Body of pancreas (tissue), 4 donors: ENCODE measurements around the gene SPRR4. TPM values are rescaled to one million over a fixed set of nuclear protein-coding genes. Genes with fewer than 3 reads are reported as not detected.

Source experiments
- ATAC-seq: fragments of 150-250 bp; one replicate; pipeline ENCODE4 v1.9.1; 2016
- DNase-seq, 4 donors: peaks; one replicate each; pipeline ENCODE4 v3.0.0-alpha.2; 2019
- H3K27ac ChIP-seq, 4 donors: fragments of 200-600 bp; sonication (generic); 1 replicate in 3 of 4; 2 replicates in 1 of 4; pipeline versions ENCODE4 v1.5.1 to v1.6.1; 2016 to 2019; ENCODE audit warnings: mild to moderate bottlenecking in 1 of 4, mixed read lengths in 1 of 4, moderate library complexity in 1 of 4
- H3K27me3 ChIP-seq, 2 donors: fragments of 200-600 bp; sonication (generic); one replicate each; pipeline ENCODE4 v1.6.0; 2016; ENCODE audit warnings: mild to moderate bottlenecking in 1 of 2
- H3K36me3 ChIP-seq, 2 donors: fragments of 200-600 bp; sonication (generic); replicated peaks in 1 of 2; 2 replicates each; pipeline ENCODE4 v1.5.1; 2016; ENCODE audit warnings: low read depth in 2 of 2; ENCODE audit not compliant: insufficient read depth in 1 of 2
- H3K4me1 ChIP-seq: fragments of 200-600 bp; sonication (generic); one replicate; pipeline ENCODE4 v1.6.0; 2016
- H3K4me3 ChIP-seq, 2 donors: fragments of 200-600 bp; sonication (generic); 1 replicate in 1 of 2; 2 replicates in 1 of 2; pipeline ENCODE4 v1.5.1; 2016 to 2019
- H3K9me3 ChIP-seq, 3 donors: fragments of 200-600 bp; sonication (generic); 1 replicate in 2 of 3; 2 replicates in 1 of 3; pipeline ENCODE4 v1.5.1; 2016
- CTCF ChIP-seq, 7 experiments: fragments of 450-650 bp in 4 of 7; fragments of 200-600 bp in 3 of 7; sonication (generic) in 3 of 7; IDR thresholded peaks; one replicate each; pipeline ENCODE4 v1.5.1; 2016 to 2019; ENCODE audit warnings: antibody characterized with exemption in 7 of 7
- POLR2A ChIP-seq, 3 donors: fragments of 450-650 bp; IDR thresholded peaks; one replicate each; pipeline ENCODE4 v1.6.1; 2016; ENCODE audit warnings: antibody characterized with exemption in 3 of 3, mild to moderate bottlenecking in 2 of 3
- WGBS, 2 donors: methylation state at CpG; one replicate each; pipeline ENCODE4 v1.1.5; 2017; 5-methylcytosine and 5-hydroxymethylcytosine counted together
- intact Hi-C: fragments of 100-400 bp; cut with DNase I; formaldehyde crosslinking; loops from one replicate; pipeline ENCODE4 v1.15.1; 2023
- total RNA-seq, 2 donors: library from RNA; depleted of rRNA; stranded (reverse); fragments of >200 nt; gene quantifications; one replicate each; pipeline ENCODE4 v1.1.0, GENCODE V29; 2016

Gene SPRR4
- total RNA-seq, 2 donors from 2014 or later, result not detected

DNA sequence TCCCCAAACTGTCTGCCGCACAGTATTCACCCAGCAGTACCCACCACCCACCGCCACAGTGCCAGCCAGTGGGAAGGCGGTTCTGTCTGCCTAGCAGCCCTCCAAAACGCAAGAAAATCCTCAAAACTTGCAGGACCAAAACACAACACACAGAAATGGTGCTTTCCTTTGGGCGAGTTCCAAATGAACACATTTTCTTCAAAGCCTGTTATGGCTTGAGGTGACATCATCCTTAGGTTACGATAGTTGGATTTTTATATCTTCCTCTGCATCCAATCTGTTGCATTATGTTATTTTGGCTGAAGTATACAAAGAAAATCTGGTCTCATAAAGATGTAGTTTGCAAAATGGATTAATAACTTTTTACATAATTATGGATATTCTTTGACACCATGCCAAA lies 22.7 kb downstream of the SPRR4 start:
- intact Hi-C loops, result no loop called here
- 82 to 88% methylated on average over 6 of the region's 6 CpGs for whole genome bisulfite sequencing, 2 donors

GRCh38 chr1:152995842-152996241 lies 25.4 kb downstream of the SPRR4 start:
- WGBS, 2 donors, result 33 to 40% methylated on average over 1 of the region's 1 CpG
- no peak for ATAC-seq

More for the DNA sequence above, 22.7 kb downstream of the SPRR4 start:
- Histone ChIP-seq H3K27me3 (no peaks in the 10 kb centered on the region), H3K36me3 (no peaks in the 10 kb centered on the region), H3K9me3 (no peaks in the 10 kb centered on the region), H3K27ac (no peak overlapping the region), H3K4me1 (peaks cover 13% of the 10 kb centered on the region), H3K4me3 (no peak overlapping the region)
- DNase-seq (no peak), ATAC-seq (no peak)
- TF ChIP-seq POLR2A (IDR thresholded peaks at IDR 0.05), result no peak
- no peak for TF ChIP-seq CTCF (IDR thresholded peaks at IDR 0.05)

GRCh38 chr1:152996633-152997400 lies 26.4 kb downstream of the SPRR4 start:
- DNase-seq (no peak), ATAC-seq (peak; percentile 50)
- TF ChIP-seq CTCF (IDR thresholded peaks at IDR 0.05), result no peak
- no peak for TF ChIP-seq POLR2A (IDR thresholded peaks at IDR 0.05)
- no peaks in the 10 kb centered on the region for H3K36me3 ChIP-seq
- H3K4me1 ChIP-seq, result peaks cover 26% of the 10 kb centered on the region
- no peaks in the 10 kb centered on the region for H3K9me3 ChIP-seq
- no peaks in the 10 kb centered on the region for H3K27me3 ChIP-seq
- no peak overlapping the region for H3K4me3 ChIP-seq
- intact Hi-C loops, result no loop called here
- no peak overlapping the region for H3K27ac ChIP-seq
- WGBS, 2 donors, result 20 to 22% methylated on average over 5 of the region's 5 CpGs

More at GRCh38 chr1:152995842-152996241, 25.4 kb downstream of the SPRR4 start:
- Histone ChIP-seq H3K4me3 (no peak overlapping the region), H3K27me3 (no peaks in the 10 kb centered on the region), H3K9me3 (no peaks in the 10 kb centered on the region), H3K36me3 (no peaks in the 10 kb centered on the region), H3K4me1 (peaks cover 26% of the 10 kb centered on the region), H3K27ac (no peak overlapping the region)
- no peak for DNase-seq
- TF ChIP-seq POLR2A (IDR thresholded peaks at IDR 0.05), result no peak
- no peak for TF ChIP-seq CTCF (IDR thresholded peaks at IDR 0.05)
- intact Hi-C loops, result no loop called here

GRCh38 chr1:152997901-152998300 lies 27.5 kb downstream of the SPRR4 start:
- peaks cover 26% of the 10 kb centered on the region for H3K4me1 ChIP-seq
- H3K4me3 ChIP-seq, result no peak overlapping the region
- DNase-seq (no peak), ATAC-seq (no peak)
- TF ChIP-seq CTCF (IDR thresholded peaks at IDR 0.05) (no peak), POLR2A (IDR thresholded peaks at IDR 0.05) (no peak)
- H3K36me3 ChIP-seq, result no peaks in the 10 kb centered on the region
- WGBS, 2 donors, result 40 to 48% methylated on average over 7 of the region's 7 CpGs
- H3K9me3 ChIP-seq, result no peaks in the 10 kb centered on the region
- no peak overlapping the region for H3K27ac ChIP-seq
- intact Hi-C loops, result no loop called here
- no peaks in the 10 kb centered on the region for H3K27me3 ChIP-seq

DNA sequence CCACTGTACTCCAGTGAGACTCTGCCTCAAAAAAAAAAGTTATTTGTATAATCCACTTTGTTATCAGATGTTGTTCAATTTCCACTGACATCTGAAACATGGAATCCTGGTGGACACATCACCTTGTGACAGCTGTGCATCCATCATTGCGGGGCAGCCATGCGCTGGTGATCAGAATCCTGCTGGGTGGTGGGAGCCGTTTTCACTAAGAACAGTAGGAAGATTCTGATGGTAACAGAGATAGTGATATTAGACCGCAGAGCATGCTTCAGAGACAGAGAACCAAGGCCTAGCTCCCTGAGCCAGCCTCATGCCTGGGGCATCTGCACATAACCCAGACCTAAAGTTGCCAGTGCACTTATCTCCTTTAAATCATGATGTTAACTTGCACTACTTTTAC lies 28.0 kb downstream of the SPRR4 start:
- H3K27me3 ChIP-seq, result no peaks in the 10 kb centered on the region
- H3K4me1 ChIP-seq, result peaks cover 26% of the 10 kb centered on the region
- H3K27ac ChIP-seq, result no peak overlapping the region
- intact Hi-C loops, result no loop called here
- DNase-seq (no peak), ATAC-seq (no peak)
- H3K9me3 ChIP-seq, result no peaks in the 10 kb centered on the region
- 87 to 96% methylated on average over 4 of the region's 4 CpGs for WGBS, 2 donors
- TF ChIP-seq CTCF (IDR thresholded peaks at IDR 0.05) (no peak), POLR2A (IDR thresholded peaks at IDR 0.05) (no peak)
- no peaks in the 10 kb centered on the region for H3K36me3 ChIP-seq
- H3K4me3 ChIP-seq, result no peak overlapping the region
